ENCODE data around the gene ING3. TPM values are rescaled to one million over a fixed set of nuclear protein-coding genes. Genes with fewer than 3 reads are reported as not detected.

The ING3 gene
- total RNA-seq, 1 experiment from 2014 or later, result 23.1 TPM

DNA sequence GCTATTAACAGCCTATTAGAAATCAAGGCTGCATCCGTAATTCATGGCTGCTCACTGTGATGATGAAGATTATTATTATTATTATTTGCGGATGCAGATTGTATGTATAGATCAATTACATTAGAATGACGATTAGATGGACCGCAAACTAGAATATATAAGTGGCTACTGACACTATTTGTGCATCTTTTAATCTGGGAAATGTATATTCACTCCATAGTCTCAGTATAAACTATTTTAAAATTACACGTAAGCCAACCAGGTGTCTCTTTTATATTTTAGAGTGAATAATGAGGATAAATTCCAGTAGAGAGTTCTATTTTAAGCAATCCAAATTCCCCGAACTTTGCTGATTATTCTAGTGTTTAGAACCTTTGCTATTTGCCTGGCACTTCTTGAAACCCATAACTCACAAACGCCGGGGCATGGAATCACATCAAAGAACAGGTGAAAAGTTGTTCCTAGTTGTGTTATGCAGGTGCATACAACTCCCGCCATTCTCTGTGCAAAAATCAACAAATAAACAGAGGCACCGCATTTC, 509 bp upstream of the ING3 start:
- Histone ChIP-seq H3K27ac (ENCODE audit: insufficient read length, low read depth, low read length) (no peak overlapping the region), H3K23ac (ENCODE audit: insufficient read length, low read depth, low read length) (no peak overlapping the region), H3K56ac (ENCODE audit: insufficient read length, low read depth, low read length) (no peak overlapping the region), H3K23me2 (ENCODE audit: insufficient read length, low read depth, low read length, poor library complexity, severe bottlenecking) (peaks cover 4% of the 10 kb centered on the region), H3K79me2 (ENCODE audit: insufficient read depth, low read length) (0 out of 2 replicates have a peak, but pooled peaks cover 2% of the 10 kb centered on the region), H2BK5ac (ENCODE audit: insufficient read length, low read length) (no peak overlapping the region), H3K9ac (ENCODE audit: extremely low read depth, insufficient read length, low read length) (peak overlapping the region; percentile 95), H3K79me1 (ENCODE audit: insufficient read depth, low read depth, low read length, poor library complexity, severe bottlenecking) (peaks cover 3% of the 10 kb centered on the region), H2BK20ac (ENCODE audit: low read depth, low read length, poor library complexity, severe bottlenecking) (no peak overlapping the region), H2BK12ac (ENCODE audit: insufficient read length, low read depth, low read length) (no peak overlapping the region), H2AFZ (ENCODE audit: low read length) (peak overlapping the region; percentile 94), H3K14ac (ENCODE audit: insufficient read depth, low read length) (no peak overlapping the region), H4K5ac (ENCODE audit: insufficient read length, low read depth, low read length) (no peak overlapping the region), H3K18ac (ENCODE audit: insufficient read length, low read depth, low read length) (peak overlapping the region; percentile 51), H2AK5ac (ENCODE audit: insufficient read length, low read length) (no peak overlapping the region), H3K4me2 (ENCODE audit: insufficient read depth, insufficient read length, low read length) (peak overlapping the region; percentile 83), H3K4me1 (ENCODE audit: insufficient read depth, low read length) (no peaks in the 10 kb centered on the region; the same call in 1 of the 2 replicates), H2BK15ac (ENCODE audit: low read depth, low read length) (no peak overlapping the region), H3T11ph (ENCODE audit: low read length) (no peak overlapping the region), H4K8ac (replicated peaks; ENCODE audit: insufficient read length, low read depth, low read length) (no peak overlapping the region), H2BK120ac (ENCODE audit: low read depth, low read length, poor library complexity, severe bottlenecking) (no peak overlapping the region), H3K9me3 (ENCODE audit: control insufficient read depth, low read depth, low read length) (no peaks in the 10 kb centered on the region), H3K27me3 (ENCODE audit: insufficient read depth, low read length) (no peaks in the 10 kb centered on the region), H4K20me1 (ENCODE audit: control insufficient read depth, insufficient read depth, insufficient read length) (no peaks in the 10 kb centered on the region), H4K91ac (ENCODE audit: insufficient read length, low read depth, low read length) (no peak overlapping the region), H3K4ac (ENCODE audit: low read depth, low read length) (no peak overlapping the region)
- TF ChIP-seq, protein P1, sequence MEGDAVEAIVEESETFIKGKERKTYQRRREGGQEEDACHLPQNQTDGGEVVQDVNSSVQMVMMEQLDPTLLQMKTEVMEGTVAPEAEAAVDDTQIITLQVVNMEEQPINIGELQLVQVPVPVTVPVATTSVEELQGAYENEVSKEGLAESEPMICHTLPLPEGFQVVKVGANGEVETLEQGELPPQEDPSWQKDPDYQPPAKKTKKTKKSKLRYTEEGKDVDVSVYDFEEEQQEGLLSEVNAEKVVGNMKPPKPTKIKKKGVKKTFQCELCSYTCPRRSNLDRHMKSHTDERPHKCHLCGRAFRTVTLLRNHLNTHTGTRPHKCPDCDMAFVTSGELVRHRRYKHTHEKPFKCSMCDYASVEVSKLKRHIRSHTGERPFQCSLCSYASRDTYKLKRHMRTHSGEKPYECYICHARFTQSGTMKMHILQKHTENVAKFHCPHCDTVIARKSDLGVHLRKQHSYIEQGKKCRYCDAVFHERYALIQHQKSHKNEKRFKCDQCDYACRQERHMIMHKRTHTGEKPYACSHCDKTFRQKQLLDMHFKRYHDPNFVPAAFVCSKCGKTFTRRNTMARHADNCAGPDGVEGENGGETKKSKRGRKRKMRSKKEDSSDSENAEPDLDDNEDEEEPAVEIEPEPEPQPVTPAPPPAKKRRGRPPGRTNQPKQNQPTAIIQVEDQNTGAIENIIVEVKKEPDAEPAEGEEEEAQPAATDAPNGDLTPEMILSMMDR (conservative IDR thresholded peaks at IDR 0.05), result no peak
- peaks cover 2 to 22% (median 18%) of the 10 kb centered on the region in 3 experiments; a peak in 6 of 7 replicates for H3K36me3 Mint-ChIP-seq (ENCODE audit: insufficient read depth in 1 of 3, low read depth in 3 of 3)
- WGBS (ENCODE audit: extremely low coverage, insufficient read length, low lambda C conversion rate), result no CpG with 5 or more reads among the region's 10 CpGs
- peak overlapping the region; percentile 81 to 87 for H3K4me3 Mint-ChIP-seq
- DNase-seq, result no peak
- no peaks in the 10 kb centered on the region for H3K27me3 Mint-ChIP-seq (ENCODE audit: low read depth)
- H3K4me1 Mint-ChIP-seq, result peaks cover 12% of the 10 kb centered on the region in 2 experiments
- peak overlapping the region; percentile 99; a peak in 5 of 7 replicates for H3K27ac Mint-ChIP-seq
- H3K9me3 Mint-ChIP-seq, result no peaks in the 10 kb centered on the region
